C4-2B (cell line): Measurements from ENCODE around the gene HOXD3.

Source experiments
- H3K27ac ChIP-seq: fragments of 450-650 bp; 2 replicates; pipeline ENCODE4 v1.5.1; 2017
- ZFX ChIP-seq: fragments of 450-650 bp; IDR thresholded peaks from 2 replicates; pipeline ENCODE4 v1.6.1; 2017
- TF ChIP-seq, protein P1 (sequence below): fragments of 450-650 bp; conservative IDR thresholded peaks from 2 replicates; pipeline ENCODE4 v1.5.1; 2017; ENCODE audit warnings: mild to moderate bottlenecking

HOXD3 gene

DNA sequence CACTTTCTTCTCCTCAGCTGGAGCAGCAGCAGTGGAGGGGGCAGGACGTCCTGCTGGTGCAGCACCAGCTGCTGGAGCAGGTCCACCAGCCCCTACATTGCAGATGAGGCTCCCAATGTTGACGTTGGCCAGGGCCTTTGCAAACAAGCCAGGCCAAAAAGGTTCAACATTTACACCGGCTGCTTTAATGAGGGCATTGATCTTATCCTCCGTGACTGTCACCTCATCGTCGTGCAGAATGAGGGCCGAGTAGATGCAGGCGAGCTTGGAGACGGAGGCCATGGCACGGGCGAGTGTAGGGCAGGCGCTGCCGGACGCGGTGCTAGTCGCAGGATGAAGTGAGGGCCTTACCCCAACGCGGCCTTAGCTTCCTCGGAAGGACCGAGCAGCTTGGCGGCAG lies 43.9 kb downstream of the HOXD3 start:
- TF ChIP-seq, protein P1, sequence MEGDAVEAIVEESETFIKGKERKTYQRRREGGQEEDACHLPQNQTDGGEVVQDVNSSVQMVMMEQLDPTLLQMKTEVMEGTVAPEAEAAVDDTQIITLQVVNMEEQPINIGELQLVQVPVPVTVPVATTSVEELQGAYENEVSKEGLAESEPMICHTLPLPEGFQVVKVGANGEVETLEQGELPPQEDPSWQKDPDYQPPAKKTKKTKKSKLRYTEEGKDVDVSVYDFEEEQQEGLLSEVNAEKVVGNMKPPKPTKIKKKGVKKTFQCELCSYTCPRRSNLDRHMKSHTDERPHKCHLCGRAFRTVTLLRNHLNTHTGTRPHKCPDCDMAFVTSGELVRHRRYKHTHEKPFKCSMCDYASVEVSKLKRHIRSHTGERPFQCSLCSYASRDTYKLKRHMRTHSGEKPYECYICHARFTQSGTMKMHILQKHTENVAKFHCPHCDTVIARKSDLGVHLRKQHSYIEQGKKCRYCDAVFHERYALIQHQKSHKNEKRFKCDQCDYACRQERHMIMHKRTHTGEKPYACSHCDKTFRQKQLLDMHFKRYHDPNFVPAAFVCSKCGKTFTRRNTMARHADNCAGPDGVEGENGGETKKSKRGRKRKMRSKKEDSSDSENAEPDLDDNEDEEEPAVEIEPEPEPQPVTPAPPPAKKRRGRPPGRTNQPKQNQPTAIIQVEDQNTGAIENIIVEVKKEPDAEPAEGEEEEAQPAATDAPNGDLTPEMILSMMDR, result no peak
- no peak for TF ChIP-seq ZFX
- no peak overlapping the region for H3K27ac ChIP-seq

DNA sequence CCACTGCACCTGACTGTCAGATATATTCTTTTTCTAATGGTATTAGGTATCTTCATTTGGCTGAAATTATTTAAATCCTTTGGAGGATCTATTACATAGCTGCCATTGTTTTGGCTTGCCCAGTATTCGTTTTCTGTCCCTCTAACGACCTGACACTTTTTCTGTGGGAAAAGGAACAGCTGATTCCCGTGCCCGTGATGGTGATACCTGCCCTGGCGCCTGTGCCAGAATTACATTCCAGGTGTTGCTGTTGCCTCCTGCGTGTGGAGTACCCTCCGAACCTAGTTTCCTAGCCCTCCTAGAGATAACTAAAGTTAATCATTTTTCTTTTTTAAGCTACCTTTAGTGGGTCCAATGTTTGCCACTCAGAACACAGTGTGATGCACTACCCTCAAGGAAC lies 45.4 kb downstream of the HOXD3 start:
- H3K27ac ChIP-seq, result no peak overlapping the region
- TF ChIP-seq ZFX, result no peak
- TF ChIP-seq, protein P1, result no peak

DNA sequence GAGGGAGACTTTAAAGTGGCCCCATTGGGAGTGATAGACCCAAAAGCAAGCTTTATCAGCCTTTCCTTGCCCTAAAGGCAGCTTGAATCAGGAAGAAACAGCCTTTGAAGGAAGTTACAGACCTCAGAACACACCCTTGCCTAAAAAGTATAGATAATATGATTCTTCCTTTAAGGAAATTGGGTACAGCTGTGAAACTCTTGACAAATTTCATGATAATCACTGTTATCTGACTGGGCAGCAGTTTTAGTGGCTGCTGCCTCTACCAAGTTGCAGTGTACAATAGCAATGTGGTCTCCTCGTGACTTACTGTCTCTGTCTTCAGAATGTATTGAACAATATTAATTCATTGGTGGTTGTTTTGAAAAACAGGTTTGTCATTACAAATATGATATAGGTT lies 48.0 kb downstream of the HOXD3 start:
- TF ChIP-seq ZFX, result no peak
- TF ChIP-seq, protein P1, result no peak
- H3K27ac ChIP-seq, result no peak overlapping the region

DNA sequence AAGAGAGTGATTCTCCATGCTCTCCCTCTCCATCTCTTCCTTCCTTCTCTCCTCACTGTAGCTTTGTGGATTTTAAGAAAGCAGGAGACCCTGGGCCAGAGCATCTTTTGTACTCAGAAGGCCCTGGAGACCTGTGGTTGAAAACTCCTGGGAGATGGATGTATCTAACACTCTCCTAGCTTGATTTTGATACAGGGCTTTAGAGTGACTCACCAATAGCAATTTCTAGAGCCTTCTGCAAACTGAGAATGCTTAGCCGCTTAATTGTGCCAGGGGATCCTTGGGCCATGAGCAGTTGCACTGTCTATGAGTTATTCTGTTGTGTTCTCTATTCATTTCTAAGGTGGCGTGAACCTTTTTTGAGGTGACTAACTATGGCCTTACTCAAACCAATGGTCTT lies 49.0 kb downstream of the HOXD3 start:
- no peak overlapping the region for H3K27ac ChIP-seq
- TF ChIP-seq, protein P1, result no peak
- TF ChIP-seq ZFX, result no peak

DNA sequence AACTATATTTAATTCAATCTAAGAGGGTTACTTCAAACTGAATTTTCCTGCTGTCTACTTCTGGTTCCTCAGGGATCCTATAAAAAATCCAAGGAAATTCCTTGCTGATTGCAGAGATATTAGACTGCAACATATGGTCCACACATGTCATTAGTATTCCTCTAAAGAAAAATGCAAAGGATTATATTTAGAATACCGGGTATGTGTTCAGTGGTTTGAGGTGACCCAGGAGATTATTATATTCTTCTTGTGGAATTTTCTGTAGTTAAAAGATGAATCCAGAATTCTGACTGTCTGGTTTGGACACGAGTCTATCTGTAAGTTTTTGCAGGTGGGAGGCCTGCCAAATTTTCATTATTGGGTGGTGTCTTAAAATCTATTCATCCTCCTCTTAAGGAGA lies 49.6 kb downstream of the HOXD3 start:
- no peak for TF ChIP-seq ZFX
- TF ChIP-seq, protein P1, result no peak
- H3K27ac ChIP-seq, result no peak overlapping the region

DNA sequence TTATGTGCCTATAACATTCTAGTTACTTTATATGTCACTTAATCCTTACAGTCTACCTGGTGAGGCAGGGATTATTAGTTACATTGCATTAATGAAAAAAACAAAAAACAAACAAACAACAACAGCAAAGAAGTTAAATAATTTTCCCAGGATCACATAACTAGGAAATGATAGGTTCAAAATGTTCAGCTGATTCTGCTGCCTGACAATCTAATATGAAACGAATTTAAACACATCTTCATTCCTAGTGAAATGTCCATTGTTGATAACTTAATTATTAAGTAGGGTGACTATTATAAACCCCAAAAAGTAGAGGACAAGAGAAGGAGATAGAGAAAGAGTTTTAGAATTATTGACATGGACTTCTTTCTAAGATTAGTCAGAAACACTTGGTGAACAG lies 54.0 kb downstream of the HOXD3 start:
- H3K27ac ChIP-seq, result no peak overlapping the region
- TF ChIP-seq, protein P1, result no peak
- TF ChIP-seq ZFX, result no peak

DNA sequence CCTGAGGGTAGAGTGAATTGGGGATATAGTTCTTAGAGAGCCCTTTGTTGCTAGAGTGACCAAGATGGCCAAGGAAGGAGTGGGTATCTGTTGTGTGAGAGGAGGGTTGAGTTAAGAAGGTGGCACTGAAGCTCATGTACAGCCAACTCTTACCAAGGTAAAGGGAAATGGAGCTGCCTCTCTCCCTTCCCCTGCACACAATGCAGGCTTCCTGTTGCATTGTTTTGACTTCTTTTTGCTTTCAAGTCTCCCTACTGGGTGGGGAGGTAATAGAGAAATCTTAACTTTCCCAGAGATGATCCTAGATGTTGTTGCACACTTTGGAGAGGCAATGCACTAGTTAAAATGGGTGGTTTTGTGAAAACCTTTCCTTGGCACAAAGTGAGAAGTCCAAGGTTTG lies 55.2 kb downstream of the HOXD3 start:
- TF ChIP-seq, protein P1, result no peak
- TF ChIP-seq ZFX, result no peak
- H3K27ac ChIP-seq, result no peak overlapping the region
